ENCODE data around the gene MRTFA. TPM values are rescaled to one million over a fixed set of nuclear protein-coding genes. Genes with fewer than 3 reads are reported as not detected.

Gene MRTFA
- total and polyA plus RNA-seq, 2 of the 13 experiments (the other 11 are each of a cell fraction or from before 2014, with no cell fraction given), result 2.4 to 8.2 TPM

DNA sequence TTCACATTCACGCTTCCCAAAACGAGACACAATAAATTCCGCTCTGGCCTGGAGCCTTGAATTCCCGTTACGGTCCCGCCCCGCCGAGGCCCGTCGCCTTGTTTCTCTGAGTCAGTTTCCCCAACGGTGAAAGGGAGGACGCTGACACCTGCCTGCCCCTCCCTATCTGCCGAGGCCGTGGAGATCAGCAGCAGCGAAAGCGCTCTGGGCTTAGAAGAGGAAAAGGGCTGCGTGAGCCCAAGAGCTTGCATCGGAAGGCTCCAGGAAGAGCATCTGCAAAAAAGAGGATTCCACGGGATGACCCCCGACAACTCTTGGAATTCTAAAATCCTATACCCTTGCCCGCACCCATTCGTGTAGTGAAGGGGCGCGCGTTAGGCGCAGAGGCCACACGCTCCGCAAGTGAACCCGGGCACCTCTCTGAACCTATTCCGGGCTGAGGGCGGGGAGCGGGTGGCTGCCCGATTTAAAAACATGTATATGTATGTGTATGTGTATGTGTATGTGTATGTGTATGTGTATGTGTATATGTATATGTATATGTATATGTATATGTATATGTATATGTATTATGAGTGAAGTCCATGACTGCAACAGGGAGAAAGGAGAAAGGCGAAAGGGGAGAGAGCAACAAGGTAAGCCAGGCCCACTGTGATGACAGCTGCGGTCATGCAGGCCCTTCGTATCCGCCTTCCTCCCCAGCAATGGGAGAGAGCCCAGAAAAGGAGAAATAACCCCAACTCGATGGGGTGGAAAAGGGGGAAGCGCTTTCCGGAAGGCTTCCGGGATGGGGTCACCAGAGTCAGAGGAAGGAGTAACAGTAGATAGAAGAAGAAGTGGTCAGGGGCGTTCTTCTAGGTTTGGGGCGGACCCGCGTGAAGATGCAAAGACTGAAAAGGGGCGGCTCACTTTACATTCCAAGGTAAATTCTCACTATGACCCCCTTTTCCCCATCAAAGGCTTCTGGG lies 948 bp upstream of the MRTFA start:
- H3K79me2 ChIP-seq (ENCODE audit: insufficient read depth, low read length), result peaks cover 38% of the 10 kb centered on the region
- intact Hi-C loops (cut with micrococcal nuclease; ENCODE audit: unreplicated experiment), result loop anchor here (10.0 kb wide), 1 partner anchor 53 kb away; no protein-coding TSS in a partner anchor
- no peak overlapping the region for H2AFZ ChIP-seq (ENCODE audit: low read length)
- ChIA-PET CTCF (ENCODE audit: low intra/inter-chr PET ratio, low total read pairs) (no interaction called here), POLR2A (interaction anchor here (0.9 to 2.5 kb wide), 16 partner anchors 8 to 744 kb away, joined by 3 to 28 read pairs (median 4); partner anchors contain the start of genes RBX1 and TEF)
- H3K4me3 ChIP-seq (replicated peaks in 1 of 3; ENCODE audit: insufficient read depth in 1 of 3, low read depth in 2 of 3, low read length in 3 of 3), result peak overlapping the region; percentile 98 to 100 (median 99)
- H3K27me3 ChIP-seq (ENCODE audit: control insufficient read depth in 1 of 2, insufficient read depth in 2 of 2, low read length in 2 of 2), result no peaks in the 10 kb centered on the region; a peak in 1 of 5 replicates
- peak overlapping the region; percentile 98 for H3K9ac ChIP-seq (ENCODE audit: insufficient read depth, low read depth, low read length)
- H4K20me1 ChIP-seq (ENCODE audit: insufficient read depth, low read length), result peaks cover 11% of the 10 kb centered on the region; the same call in 1 of the 2 replicates
- H3K27ac ChIP-seq (ENCODE audit: extremely low read length, insufficient read depth, low read length), result peak overlapping the region; percentile 82
- FAIRE-seq, result no peak
- no peaks in the 10 kb centered on the region for H3K9me3 ChIP-seq (ENCODE audit: low read length)
- WGBS (ENCODE audit: low lambda C conversion rate), result 28% methylated on average over 38 of the region's 46 CpGs
- peaks cover 37% of the 10 kb centered on the region for H3K4me1 ChIP-seq (ENCODE audit: insufficient read depth, low read length)
- TSS peak; percentile 97 for BruUV-seq (replicated peaks)
- in situ Hi-C loops (cut with HindIII; ENCODE audit: extremely low pct_ligation_motif_present, low pct_unique_long_range_greater_than_20kb), result no loop called here
- peak; percentile 9; the same call in 2 of the 3 replicates for ATAC-seq
- peak overlapping the region; percentile 93 for H3K4me2 ChIP-seq (ENCODE audit: low read depth, low read length)
- no peak for DNase-seq (ENCODE audit: low spot score)
- no peaks in the 10 kb centered on the region for H3K36me3 ChIP-seq (replicated peaks in 1 of 2; ENCODE audit: control insufficient read depth in 1 of 2, insufficient read depth in 2 of 2, low read length in 2 of 2)
- no peak for TF ChIP-seq ZNF570 (CRISPR knock-in tag; IDR thresholded peaks at IDR 0.05; ENCODE audit: borderline replicate concordance)
- no peak for TF ChIP-seq BCL3 (CRISPR knock-in tag; IDR thresholded peaks at IDR 0.05)
- TF ChIP-seq ZNF136 (CRISPR knock-in tag; IDR thresholded peaks at IDR 0.05; ENCODE audit: low read depth), result no peak
- TF ChIP-seq RBM39 (IDR thresholded peaks at IDR 0.05; ENCODE audit: low read depth, low read length, poor library complexity, severe bottlenecking), result no peak
- no peak for TF ChIP-seq ZNF790 (CRISPR knock-in tag; IDR thresholded peaks at IDR 0.05; ENCODE audit: borderline replicate concordance)
- no peak for TF ChIP-seq SCMH1 (CRISPR knock-in tag; IDR thresholded peaks at IDR 0.05; ENCODE audit: borderline replicate concordance)
- TF ChIP-seq ZNF556 (CRISPR knock-in tag; IDR thresholded peaks at IDR 0.05; ENCODE audit: borderline replicate concordance), result 0 out of 2 replicates have a peak, but pooled peaks have one; percentile 5
- no peak for TF ChIP-seq MTA1 (CRISPR knock-in tag; IDR thresholded peaks at IDR 0.05; ENCODE audit: borderline replicate concordance)
- TF ChIP-seq ZNF652 (CRISPR knock-in tag; IDR thresholded peaks at IDR 0.05; ENCODE audit: borderline replicate concordance, low read depth), result no peak
- TF ChIP-seq, protein P1, sequence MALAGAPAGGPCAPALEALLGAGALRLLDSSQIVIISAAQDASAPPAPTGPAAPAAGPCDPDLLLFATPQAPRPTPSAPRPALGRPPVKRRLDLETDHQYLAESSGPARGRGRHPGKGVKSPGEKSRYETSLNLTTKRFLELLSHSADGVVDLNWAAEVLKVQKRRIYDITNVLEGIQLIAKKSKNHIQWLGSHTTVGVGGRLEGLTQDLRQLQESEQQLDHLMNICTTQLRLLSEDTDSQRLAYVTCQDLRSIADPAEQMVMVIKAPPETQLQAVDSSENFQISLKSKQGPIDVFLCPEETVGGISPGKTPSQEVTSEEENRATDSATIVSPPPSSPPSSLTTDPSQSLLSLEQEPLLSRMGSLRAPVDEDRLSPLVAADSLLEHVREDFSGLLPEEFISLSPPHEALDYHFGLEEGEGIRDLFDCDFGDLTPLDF (CRISPR knock-in tag; IDR thresholded peaks at IDR 0.05), result no peak
- TF ChIP-seq, protein P2, sequence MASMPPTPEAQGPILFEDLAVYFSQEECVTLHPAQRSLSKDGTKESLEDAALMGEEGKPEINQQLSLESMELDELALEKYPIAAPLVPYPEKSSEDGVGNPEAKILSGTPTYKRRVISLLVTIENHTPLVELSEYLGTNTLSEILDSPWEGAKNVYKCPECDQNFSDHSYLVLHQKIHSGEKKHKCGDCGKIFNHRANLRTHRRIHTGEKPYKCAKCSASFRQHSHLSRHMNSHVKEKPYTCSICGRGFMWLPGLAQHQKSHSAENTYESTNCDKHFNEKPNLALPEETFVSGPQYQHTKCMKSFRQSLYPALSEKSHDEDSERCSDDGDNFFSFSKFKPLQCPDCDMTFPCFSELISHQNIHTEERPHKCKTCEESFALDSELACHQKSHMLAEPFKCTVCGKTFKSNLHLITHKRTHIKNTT (CRISPR knock-in tag; IDR thresholded peaks at IDR 0.05), result no peak
- TF ChIP-seq ZNF12 (CRISPR knock-in tag; IDR thresholded peaks at IDR 0.05), result no peak
- 0 out of 2 replicates have a peak, but pooled peaks have one; percentile 1 for TF ChIP-seq ZNF772 (CRISPR knock-in tag; IDR thresholded peaks at IDR 0.05)
- TF ChIP-seq PAWR (CRISPR knock-in tag; IDR thresholded peaks at IDR 0.05; ENCODE audit: borderline replicate concordance), result no peak
- 0 out of 2 replicates have a peak, but pooled peaks have one; percentile 21 for TF ChIP-seq ZNF263 (CRISPR knock-in tag; IDR thresholded peaks at IDR 0.05)
- no peak for TF ChIP-seq ZNF383 (CRISPR knock-in tag; IDR thresholded peaks at IDR 0.05; ENCODE audit: borderline replicate concordance)
- TF ChIP-seq, protein P3, sequence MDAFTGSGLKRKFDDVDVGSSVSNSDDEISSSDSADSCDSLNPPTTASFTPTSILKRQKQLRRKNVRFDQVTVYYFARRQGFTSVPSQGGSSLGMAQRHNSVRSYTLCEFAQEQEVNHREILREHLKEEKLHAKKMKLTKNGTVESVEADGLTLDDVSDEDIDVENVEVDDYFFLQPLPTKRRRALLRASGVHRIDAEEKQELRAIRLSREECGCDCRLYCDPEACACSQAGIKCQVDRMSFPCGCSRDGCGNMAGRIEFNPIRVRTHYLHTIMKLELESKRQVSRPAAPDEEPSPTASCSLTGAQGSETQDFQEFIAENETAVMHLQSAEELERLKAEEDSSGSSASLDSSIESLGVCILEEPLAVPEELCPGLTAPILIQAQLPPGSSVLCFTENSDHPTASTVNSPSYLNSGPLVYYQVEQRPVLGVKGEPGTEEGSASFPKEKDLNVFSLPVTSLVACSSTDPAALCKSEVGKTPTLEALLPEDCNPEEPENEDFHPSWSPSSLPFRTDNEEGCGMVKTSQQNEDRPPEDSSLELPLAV (CRISPR knock-in tag; conservative IDR thresholded peaks at IDR 0.05; ENCODE audit: low read depth), result no peak
- no peak for TF ChIP-seq MATR3 (CRISPR knock-in tag; IDR thresholded peaks at IDR 0.05)

Measured in HepG2 (cell line).